Embryonic facial prominence (tissue), 1 donor: ENCODE results near the gene MAPK6.
"Not testable (repeated sequence)": the region's sequence is repeated elsewhere in the genome, so short reads cannot be mapped to it uniquely, and the experiment has no call there.

Experiments
- DNase-seq: peaks from one replicate; pipeline ENCODE4 v3.0.0-alpha.2; 2016; ENCODE audit errors: extremely low spot score

The MAPK6 gene

DNA sequence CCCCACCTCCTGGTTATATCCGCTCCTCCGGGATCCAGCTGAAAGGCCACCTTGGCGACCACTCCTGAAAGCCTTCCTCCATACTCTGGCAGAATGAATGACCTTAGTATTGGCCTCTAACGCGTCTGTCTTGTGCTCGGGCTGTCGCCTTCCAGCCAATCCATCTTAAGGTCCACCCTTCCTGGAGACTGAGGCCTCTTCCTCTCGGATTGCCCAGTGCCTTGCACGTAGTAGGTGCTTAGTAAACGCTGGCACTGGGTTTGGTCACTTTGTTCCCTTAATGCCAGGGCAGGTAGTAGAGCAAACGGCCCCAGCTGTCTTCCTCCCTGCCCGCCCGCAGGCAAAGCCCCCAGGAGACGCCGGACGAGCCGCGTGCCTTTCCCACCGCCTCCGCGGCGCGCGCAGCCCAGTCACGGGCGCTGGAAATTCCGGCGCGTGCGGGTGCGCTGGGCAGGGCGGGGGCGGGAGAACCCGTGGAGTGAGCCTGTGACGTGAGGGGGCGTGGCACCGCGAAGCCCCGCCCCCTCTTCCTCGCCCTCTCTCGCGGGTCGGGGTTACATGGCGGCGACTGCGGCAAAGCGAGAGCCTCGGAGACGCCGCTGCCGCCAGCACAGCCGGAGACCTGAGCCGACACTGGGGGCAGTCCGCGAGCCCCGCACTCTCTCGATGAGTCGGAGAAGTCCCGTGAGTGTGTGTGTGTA, at the start of gene MAPK6:
MAPK6 (plus strand) TSS at position 527 of the 701 bp plus-strand sequence. CDS start 27,242 bp downstream, outside the sequence.
- peak; percentile 91 for DNase-seq

- DNase-seq: no peak
Observed at GRCh38 chr15:51969728-51970127, 49.3 kb upstream of the MAPK6 start.

DNA sequence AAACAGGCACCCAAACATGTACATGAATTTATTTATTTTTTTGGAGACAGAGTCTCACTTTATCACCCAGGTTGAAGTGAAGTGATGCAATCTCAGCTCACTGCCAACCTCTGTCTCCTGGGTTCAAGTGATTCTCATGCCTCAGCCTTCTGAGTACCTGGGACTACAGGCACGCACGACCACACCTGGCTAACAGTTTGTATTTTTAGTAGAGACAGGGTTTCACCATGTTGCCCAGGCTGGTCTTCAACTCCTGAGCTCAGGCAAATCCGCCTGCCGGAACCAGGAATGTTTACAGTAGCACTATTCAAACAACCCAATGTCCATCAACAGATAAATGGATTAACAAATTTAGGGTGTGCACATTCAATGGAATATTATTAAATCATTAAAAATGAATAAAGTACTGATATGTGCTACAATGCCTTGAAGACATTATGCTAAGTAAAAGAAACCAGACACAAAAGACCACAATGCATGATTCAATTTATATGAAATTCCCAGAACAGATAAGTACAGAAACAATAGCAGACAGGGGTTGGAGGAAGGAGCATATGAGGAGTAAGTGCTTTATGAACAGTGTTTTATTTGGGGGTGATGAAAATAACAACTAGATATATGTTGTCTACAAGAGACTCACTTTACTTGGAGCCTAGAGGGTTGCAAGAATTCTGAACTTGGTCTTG, 48.7 kb upstream of the MAPK6 start:
- no peak for DNase-seq

DNA sequence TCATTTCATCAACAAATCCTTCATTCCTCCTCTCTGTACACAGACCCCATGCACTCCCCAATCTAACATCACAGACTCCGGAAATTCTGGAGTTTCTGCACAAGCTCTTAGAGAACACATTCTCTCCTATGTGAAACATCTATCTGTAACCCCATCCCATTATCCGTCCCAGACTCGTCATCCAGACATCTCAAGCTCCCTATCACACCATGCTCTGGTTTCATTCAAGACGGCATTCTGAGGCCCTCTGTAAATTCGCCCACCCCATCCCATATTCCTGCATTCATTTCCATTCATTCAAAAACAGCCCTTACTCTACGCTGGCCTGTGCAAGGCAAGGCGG, 48.0 kb upstream of the MAPK6 start:
- DNase-seq: no peak

DNA sequence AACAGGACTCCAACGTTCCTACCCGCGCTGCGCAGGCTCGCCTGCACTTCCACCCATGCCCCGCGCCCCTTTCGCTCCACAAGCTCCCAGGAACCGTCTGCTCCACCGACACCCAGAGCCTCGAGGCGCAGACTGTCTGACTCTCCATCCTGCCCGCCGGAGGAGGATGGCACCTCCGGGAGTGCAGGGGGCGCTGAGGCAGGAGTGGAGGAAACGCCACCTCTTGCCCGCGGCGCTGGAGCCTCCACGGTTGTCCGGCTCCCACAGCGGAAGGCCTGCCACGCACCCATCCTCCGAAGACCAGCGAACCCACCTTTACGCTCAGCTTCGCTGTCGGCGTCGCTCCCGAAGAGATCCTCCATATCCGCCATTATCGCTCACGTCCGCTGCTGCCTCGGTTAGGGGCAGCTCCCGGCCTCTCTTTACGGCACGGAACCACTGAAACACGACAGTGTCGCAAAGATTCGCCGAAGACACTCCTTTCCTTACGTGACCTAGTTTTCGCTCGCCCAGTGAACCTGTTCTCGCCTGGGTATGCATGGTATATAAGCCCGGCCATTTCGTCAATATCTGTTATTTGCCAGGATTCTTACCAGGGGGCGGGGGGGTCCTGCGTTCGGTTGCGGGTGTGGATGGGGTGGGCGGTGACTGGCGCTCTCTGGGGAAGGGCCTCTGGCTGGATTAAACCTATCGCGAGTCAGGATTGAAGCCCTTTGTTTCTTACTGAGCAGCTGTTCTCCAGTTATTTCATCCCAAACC, 47.5 kb upstream of the MAPK6 start, which contains the start of gene LEO1:
LEO1 (minus strand) TSS at position 404 of the 759 bp plus-strand sequence; CDS start at position 371, 33 bp downstream.
- DNase-seq: peak; percentile 98

GRCh38 chr15:51973220-51973619, 45.8 kb upstream of the MAPK6 start:
- DNase-seq: no peak

DNA sequence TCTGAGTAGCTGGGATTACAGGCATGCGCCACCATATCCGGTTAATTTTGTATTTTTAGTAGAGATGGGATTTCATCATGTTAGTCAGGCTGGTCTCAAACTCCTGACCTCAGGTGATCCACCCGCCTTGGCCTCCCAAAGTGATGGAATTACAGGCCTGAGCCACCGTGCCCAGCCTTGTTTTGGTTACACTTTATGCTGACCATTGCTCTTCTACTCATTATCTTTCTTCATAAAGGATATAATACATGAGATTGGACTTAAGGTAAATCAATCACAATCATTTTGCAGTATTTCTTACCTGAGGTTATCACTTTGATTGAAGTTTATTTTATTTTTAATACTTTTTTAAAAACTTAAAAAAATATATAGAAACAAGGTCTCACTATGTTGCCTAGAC, 45.2 kb upstream of the MAPK6 start:
- no peak for DNase-seq

DNA sequence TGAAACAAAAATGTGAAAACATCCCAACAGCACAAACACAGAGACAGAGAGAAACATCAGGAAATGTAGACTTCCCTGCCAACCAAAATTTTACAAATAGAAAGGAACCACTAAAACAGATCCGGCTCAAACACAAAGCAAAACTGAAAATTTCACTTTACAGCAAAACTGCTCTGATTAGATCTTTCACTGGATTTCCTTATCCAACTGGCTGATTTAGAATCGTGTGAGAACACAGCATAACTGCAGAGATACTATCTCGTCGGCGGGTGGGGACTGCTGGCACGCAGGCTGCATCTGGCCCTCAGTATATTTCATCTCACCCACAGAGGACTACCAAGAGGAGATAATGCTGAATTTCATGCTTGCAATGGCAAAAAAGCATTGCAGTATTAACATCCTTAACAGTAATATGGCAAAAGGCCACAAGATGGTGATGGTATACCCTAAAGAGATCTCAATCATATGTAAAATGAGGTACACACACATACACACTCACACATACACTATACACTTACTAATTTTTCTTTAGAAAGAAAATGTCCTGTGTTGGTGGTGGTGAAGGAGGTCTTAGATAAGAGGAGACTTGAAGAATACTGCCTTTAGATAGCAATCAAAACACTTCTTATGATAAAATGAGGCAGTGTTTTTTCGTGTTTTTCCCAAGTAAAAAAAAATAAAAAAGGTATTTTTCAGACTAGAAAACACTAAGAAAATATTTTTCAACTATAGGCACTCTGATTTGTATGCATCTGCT, 36.8 kb upstream of the MAPK6 start:
- peak; percentile 7 for DNase-seq

GRCh38 chr15:51982770-51983103, 36.3 kb upstream of the MAPK6 start:
- DNase-seq: no peak

GRCh38 chr15:51991141-51991540, 27.9 kb upstream of the MAPK6 start:
- no peak for DNase-seq

DNA sequence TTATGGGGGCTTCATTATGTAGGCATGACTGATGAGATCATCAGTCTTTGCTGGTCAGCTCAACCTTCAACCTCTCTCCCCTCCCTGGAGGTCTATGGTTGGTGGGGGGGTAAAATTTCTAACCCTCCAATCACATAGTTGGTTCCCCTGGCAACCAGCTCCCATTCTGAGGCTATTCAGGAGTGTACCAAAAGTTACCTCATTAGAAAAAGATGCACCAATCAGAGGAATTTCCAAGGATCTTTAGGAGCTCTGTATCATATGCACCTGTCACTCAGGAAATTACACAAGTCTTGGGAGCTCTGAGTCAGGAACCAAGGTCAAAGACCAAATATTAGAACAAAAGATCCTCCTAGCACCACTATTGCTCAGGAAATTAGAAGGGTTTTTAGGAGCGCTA, 26.1 kb upstream of the MAPK6 start:
- DNase-seq: no peak

- no peak for DNase-seq
Observed at GRCh38 chr15:52002351-52002750, 16.7 kb upstream of the MAPK6 start.

DNA sequence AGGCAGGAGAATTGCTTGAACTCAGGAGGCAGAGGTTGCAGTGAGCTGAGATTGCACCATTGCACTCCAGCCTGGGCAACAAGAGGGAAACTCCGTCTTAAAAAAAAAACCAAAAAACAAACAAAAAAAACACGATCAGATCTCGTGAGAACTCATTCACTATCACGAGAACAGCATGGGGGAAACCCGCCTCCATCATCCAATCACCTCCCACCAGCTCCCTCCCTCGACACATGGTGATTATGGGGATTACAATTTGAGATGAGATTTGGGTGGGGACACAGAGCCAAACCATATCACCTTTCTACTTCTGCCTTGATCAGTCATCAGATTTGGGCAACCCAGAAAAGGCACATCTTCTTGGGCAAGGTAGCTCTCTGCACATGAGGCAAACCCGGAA, 15.9 kb upstream of the MAPK6 start:
- not testable (repeated sequence) for DNase-seq

- no peak for DNase-seq
Observed at GRCh38 chr15:52003710-52004109, 15.3 kb upstream of the MAPK6 start.

GRCh38 chr15:52004806-52005205, 14.2 kb upstream of the MAPK6 start:
- no peak for DNase-seq

- DNase-seq: no peak
Observed at GRCh38 chr15:52005748-52006701, 13.0 kb upstream of the MAPK6 start.

- DNase-seq: no peak
Observed at GRCh38 chr15:52006702-52007340, 12.2 kb upstream of the MAPK6 start.

DNA sequence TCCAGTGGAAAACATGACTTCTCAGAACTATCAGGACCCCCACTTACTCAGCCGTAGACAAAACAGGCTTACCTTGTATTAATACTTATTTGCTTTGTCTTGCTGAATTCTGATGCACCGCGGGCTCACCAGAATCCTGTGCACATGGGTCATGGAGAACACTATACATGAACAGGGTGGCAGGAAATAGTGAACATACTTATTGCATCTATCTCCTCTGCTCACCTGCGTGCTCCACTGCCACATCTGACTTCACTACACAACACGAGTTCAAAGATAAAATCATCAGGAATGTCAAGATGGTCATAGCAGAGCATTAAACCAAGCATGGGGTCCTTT, 10.7 kb upstream of the MAPK6 start:
- no peak for DNase-seq

DNA sequence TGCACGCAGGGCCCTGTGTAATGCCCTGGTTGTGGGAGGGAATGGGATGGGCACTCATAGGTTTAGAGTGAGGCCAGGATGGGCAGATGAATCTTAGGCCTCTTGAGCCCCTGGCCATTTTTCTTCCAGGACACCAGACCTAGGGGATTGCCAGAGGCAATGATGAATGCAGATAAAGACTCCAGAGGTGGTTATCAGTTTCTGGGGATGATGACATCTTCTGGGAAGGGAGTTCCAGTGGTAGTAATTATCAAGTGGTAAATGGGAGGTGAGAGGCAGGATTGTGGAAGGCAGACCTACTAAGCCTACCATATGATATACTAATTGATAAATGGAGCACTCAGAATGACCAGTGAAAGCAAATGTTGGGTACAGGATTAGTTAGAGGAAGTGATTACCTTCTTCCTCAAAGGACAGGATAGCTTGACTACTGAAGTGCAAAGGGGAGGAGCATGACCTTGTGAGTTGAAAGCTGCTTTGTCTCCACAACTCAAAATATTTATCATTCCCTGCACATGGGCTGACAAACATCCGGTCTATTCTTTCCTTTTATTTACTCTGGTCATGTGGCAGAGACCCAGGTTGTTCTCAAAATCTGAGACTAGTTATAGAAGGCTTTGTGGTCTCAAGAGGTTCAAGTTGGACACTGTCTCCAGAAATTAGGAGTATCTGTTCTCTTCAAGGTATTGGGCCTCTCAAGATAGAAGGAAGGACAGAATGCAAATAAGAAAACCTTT, 10.2 kb upstream of the MAPK6 start:
- no peak for DNase-seq
